ENCODE data around the gene LDLRAP1.
"Not testable (repeated sequence)": the region's sequence is repeated elsewhere in the genome, so short reads cannot be mapped to it uniquely, and the experiment has no call there.

LDLRAP1 gene
- long read RNA-seq, donor 1, partial matches to known transcripts = 0 of 3 reads
- long read RNA-seq, donor 1, other reads (novel, unspliced or antisense) = 0 of 3 reads
- long read RNA-seq, donor 2, partial matches to known transcripts = 0 of 3 reads
- long read RNA-seq, donor 2, other reads (novel, unspliced or antisense) = 0 of 3 reads
- long read RNA-seq, donor 3, partial matches to known transcripts = 0 of 4 reads
- long read RNA-seq, donor 3, other reads (novel, unspliced or antisense) = 0 of 4 reads
- long read RNA-seq, donor 4, partial matches to known transcripts = 0 of 1 reads
- long read RNA-seq, donor 4, other reads (novel, unspliced or antisense) = 0 of 1 reads
- long read RNA-seq, donor 5, partial matches to known transcripts = 0 of 3 reads
- long read RNA-seq, donor 5, other reads (novel, unspliced or antisense) = 0 of 3 reads
- long read RNA-seq, donor 6, transcript LDLRAP1-201 (9 exons, 2,940 nt) = major isoform, 5 of 5 reads
- long read RNA-seq, donor 6, partial matches to known transcripts = 0 of 5 reads
- long read RNA-seq, donor 6, other reads (novel, unspliced or antisense) = 0 of 5 reads
- long read RNA-seq, donor 7, partial matches to known transcripts = 14 of 16 reads
- long read RNA-seq, donor 7, other reads (novel, unspliced or antisense) = 0 of 16 reads
- long read RNA-seq, donor 8, transcript LDLRAP1-201 (9 exons, 2,940 nt) = major isoform, 9 of 9 reads
- long read RNA-seq, donor 8, partial matches to known transcripts = 0 of 9 reads
- long read RNA-seq, donor 8, other reads (novel, unspliced or antisense) = 0 of 9 reads

DNA sequence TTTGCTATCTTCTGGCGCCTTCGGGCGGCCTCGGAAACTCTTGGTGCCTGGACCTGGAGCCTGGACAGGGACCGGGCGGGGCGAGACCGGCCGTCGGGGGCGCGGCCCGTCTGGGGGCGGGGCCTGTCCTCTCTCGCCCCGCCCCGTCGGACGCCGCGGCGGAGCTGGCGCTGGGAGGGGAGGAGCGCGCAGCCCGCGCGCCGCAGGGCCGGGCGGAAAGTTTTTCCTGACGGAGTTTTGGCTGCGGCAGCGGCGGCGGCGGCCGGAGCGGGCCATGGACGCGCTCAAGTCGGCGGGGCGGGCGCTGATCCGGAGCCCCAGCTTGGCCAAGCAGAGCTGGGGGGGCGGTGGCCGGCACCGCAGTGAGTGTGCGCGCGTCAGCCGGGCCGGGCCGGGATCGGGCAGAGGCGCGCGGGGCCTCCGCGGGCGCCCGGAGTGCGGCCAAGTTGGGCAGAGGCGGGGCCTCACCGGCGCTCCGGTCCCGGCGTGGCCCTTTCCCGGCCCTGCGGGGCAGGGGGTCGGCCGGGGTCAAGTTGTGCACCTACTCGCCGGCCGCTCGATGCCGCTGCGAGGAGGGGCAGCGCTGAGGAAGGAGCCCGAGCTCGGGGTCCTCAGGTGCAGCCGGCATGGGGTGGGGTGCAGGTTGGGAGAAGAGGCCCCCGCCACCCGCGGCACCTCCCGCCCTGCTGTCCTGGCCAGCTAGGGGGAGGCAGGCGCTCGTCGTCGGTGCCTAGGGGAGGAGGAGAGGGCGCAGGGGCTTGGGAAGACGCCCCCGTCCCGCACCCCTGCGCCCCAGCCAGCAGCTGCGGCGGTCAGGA lies at the start of gene LDLRAP1:
Gene LDLRAP1 (plus strand): TSS at position 182 of the 818 bp plus-strand sequence. CDS start 93 bp downstream, at position 275.
- DNase-seq = peak; percentile 85

- no peak for DNase-seq
Measured at GRCh38 chr1:25494952-25495351, 48.5 kb upstream of the LDLRAP1 start.

DNA sequence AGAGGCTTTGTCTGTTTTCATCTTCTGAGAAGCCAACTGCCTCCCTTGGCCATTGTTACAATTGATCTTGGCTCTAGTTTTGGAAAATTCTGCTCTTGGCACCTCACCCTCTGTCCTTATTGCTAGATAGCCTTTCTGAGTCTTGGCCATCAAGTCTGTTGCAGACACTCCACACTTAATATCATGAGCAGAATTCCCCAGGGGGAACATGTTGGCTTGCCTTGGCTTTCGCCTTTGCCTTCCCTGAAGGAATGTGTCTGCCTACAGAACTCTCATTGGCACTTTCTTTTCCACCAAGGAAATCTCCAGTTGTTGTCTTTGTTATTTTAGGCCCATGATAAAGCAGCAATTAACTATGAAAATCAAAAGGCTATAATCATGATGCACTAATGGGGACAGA lies 42.7 kb upstream of the LDLRAP1 start:
- no peak for DNase-seq

DNA sequence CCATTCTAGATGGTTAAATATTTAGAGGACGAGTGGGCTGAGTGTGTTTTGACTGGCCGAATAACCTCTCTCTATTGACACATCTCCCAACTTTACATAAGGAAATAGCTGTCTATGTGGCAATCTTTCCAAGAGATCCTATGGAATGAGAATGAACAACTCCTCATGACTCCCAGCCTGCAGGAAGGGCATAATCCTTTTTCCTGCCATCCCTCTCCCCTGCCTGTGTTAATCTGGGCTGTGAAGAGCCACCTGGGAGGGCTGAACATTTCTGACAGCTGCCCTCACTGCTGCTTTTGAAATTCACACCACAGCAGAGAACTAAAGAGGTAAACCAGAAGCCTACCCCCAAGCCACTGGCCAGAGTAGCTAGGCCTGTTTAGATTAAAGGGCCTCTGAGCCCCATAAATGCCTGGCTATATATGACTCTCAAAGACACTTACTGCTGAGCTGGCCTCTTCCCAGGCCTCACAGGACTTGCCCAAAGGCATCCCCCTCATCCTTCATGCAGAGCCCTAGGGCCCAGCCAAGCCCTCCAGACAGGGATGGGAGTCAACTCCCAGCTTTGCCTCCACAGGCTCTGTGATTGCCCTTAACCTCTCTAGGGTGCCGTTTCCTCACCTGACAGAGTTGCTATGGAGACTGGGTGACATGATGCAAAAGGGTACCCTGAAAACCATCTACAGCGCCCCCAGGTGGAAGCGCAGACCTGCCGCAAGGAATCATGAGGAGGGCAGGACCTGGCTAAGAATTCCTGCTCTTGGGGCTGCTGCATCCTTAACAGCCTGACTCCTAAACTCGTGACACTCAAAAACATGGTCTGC lies 42.0 kb upstream of the LDLRAP1 start:
- no peak for DNase-seq

GRCh38 chr1:25502957-25503356 lies 40.4 kb upstream of the LDLRAP1 start:
- DNase-seq = no peak

- DNase-seq = peak; percentile 32
Measured at GRCh38 chr1:25503551-25504426, 39.6 kb upstream of the LDLRAP1 start.

DNA sequence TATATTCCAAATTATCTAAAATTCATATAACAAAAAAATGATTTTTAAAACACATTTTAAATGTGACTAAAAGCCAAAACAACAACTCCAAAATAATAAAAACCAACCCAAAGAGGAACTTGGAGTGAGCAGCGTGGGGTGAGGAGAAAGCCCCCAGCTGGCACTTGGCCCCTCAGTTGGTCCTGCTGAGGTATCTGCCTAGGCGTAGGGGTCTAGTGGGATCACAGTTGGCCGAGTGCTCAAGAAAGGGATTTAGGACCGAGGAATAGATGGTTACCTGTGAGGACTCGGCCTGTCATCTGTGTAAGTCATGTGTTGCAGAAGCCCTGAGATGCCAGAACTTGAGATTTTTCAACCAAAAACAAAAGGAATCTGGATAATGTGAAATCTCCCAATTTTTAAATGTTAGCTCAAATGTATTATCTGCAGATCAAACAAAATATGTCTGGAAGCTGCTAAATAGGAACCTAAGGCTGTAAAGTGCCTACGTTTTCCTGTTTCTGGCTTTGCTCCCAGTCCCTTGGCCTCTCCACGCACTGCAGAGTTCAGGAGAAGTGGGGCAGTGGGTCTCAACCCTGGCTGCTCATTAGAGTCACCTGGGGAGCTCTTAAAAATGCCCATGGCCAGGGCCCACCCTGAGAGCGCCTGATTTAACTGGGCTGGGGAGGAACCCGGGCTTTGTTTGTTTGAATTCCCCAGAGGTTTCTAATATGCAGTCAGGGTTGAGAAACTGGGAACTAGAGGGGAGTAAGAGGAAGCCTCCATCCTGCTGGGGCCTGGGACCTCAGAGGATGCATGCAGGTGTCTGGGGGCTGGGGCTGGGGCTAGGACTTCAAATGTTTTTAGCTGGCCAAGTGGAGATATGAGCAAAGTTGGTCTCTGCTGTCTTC lies 38.5 kb upstream of the LDLRAP1 start:
- no peak for DNase-seq

GRCh38 chr1:25505656-25506385 lies 37.6 kb upstream of the LDLRAP1 start:
- no peak for DNase-seq

GRCh38 chr1:25506566-25507463 lies 36.6 kb upstream of the LDLRAP1 start:
- DNase-seq = not testable (repeated sequence)

GRCh38 chr1:25513666-25514065 lies 29.7 kb upstream of the LDLRAP1 start:
- DNase-seq = no peak

- DNase-seq = no peak
Measured at GRCh38 chr1:25515033-25515432, 28.4 kb upstream of the LDLRAP1 start.

GRCh38 chr1:25516686-25517085 lies 26.7 kb upstream of the LDLRAP1 start:
- no peak for DNase-seq

DNA sequence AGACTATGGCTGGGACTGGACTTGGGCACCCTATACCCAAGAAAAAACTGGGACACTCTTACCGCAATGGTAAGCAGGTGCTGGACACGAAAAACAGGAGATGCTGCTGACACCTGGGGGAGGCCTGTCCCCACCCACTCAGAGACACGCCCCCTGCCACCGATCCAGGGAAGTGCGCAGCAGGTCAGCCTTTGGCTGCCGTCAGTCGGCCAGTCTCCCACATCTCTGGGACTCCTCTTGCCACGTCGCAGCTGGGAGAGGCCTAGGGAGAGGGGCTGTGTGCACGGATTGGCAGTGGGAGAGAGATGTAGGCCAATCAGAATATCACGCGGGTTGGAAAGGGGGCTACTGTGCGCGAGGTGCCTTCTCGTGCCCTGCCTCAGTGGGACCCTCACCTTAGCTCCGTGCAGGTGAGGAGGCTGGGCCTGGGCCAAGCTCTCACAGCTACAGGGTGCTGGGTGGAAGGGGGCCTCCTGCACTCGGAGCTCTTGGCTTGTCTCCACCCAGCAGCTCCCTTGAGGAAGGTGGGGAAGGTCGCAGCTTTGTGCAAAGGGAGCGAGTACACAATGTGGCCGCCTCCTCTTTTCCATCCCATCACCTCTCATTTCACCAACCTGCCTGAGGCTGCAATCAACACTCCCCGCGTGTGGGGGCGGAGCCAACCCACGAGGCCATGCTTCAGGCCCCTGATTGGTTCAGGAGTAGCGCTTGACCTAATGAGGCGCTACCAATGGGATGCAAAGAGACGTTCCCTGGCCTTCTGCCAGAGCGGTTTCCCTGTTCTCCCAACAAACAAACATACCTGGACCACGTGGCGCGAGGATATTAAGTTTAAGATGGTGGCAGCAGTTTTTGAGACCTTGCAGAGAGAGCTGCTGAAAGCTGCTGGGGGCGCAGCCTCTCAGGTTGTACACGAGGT lies 25.7 kb upstream of the LDLRAP1 start:
- no peak for DNase-seq

DNA sequence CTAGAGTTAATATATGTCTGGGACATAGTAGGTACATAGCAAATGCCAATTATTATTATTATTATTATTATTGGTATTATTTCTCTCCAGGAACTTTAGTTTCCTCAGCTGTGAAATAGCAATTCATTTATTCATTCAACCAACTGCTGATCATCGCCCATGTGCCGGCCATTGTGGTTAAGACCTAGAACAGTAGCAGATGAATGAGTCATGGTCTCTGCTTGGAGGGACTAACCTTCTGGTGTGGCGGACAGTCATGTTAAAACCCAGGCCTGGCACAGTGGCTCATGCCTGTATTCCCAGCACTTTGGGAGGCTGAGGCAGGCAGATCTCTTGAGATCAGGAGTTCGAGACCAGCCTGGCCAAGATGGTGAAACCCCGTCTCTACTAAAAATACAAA lies 23.8 kb upstream of the LDLRAP1 start:
- no peak for DNase-seq

DNA sequence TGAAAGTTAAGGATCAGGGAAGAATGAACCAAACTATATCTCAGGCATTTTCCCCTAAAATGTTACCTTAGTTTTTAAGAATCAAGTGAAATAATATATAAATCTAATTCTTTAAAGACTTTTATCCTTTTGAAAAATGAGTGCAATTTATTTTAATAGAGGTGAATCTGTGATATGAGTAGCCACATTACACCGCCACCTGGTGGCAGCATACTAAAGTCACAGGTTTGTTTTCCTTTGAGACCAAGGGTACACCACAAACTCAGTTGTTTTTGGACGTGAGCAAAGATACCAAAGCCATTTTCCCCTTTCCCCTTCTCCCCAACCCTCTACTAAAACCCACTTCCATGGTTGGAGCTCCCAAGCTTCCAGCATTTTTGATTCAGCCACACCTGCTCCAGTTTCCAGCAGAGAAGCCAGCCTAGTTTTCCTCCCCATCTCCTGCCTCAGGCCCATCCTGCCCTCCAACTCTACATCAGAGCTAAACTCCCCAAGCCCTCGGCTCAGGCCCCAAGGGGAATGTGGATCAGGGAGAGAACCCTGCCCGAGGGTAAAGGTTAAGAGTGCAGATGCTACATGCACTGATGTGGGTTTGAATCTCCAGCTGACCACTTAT lies 22.9 kb upstream of the LDLRAP1 start:
- DNase-seq = no peak

DNA sequence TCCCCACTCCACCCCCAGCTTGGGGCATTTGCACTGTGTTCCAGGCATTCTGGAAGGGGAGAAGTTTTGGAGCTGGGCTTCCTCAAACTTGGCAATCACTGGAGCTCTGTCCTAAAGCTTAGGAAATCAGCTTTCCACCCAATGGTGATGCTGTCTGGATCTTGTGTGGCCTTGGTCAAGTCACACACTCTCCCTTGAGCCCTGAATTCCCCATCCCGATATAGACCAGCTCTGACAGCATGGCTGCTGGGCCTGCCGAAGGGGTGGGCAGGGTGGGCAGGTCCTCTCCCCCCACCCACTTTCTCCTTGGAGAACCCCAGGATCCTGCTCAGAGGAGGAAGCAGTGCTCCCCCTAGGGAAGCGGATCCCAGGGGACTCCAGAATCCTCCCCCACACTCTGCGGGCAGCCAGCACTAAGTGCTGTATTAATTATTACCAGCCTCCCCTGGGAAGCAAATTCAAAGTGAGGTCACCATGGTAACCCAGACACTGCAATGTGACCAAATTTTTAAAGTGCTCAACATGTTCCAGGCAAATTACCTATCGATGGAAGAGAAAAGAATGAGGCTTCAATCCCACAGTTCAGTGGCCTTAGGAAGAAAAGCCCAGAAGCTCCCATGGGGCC lies 21.3 kb upstream of the LDLRAP1 start:
- DNase-seq = no peak
